ENCODE measurements around the gene NRG3.

GRCh38 chr10:82477776-82478175, 602.8 kb downstream of the NRG3 start:
- no peak for TF ChIP-seq EP300 (IDR thresholded peaks at IDR 0.05)
- TF ChIP-seq CTCF (IDR thresholded peaks at IDR 0.05): no peak
- TF ChIP-seq POLR2A (IDR thresholded peaks at IDR 0.05): no peak

Data from tibial nerve (tissue), 4 donors.